ENCODE measurements around the gene CYFIP2.

The CYFIP2 gene

DNA sequence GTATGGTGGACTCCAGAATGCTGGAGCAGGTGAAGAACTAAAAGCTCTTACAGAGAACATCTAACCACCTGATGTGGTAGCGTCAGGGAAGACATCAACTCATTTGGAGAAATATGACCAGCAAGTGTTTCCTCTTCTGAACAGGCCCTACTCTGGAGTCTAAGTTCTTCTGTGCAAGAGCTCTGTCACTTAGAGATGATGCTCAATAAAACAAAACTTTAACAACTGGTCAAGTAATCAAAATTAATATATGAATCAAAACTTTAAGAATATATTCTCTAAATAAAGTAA, 85.8 kb downstream of the CYFIP2 start:
- TF ChIP-seq, protein P1, sequence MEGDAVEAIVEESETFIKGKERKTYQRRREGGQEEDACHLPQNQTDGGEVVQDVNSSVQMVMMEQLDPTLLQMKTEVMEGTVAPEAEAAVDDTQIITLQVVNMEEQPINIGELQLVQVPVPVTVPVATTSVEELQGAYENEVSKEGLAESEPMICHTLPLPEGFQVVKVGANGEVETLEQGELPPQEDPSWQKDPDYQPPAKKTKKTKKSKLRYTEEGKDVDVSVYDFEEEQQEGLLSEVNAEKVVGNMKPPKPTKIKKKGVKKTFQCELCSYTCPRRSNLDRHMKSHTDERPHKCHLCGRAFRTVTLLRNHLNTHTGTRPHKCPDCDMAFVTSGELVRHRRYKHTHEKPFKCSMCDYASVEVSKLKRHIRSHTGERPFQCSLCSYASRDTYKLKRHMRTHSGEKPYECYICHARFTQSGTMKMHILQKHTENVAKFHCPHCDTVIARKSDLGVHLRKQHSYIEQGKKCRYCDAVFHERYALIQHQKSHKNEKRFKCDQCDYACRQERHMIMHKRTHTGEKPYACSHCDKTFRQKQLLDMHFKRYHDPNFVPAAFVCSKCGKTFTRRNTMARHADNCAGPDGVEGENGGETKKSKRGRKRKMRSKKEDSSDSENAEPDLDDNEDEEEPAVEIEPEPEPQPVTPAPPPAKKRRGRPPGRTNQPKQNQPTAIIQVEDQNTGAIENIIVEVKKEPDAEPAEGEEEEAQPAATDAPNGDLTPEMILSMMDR (IDR thresholded peaks at IDR 0.05; ENCODE audit: extremely low read depth, missing control alignments): no peak
- no peak for DNase-seq (ENCODE audit: low spot score)

DNA sequence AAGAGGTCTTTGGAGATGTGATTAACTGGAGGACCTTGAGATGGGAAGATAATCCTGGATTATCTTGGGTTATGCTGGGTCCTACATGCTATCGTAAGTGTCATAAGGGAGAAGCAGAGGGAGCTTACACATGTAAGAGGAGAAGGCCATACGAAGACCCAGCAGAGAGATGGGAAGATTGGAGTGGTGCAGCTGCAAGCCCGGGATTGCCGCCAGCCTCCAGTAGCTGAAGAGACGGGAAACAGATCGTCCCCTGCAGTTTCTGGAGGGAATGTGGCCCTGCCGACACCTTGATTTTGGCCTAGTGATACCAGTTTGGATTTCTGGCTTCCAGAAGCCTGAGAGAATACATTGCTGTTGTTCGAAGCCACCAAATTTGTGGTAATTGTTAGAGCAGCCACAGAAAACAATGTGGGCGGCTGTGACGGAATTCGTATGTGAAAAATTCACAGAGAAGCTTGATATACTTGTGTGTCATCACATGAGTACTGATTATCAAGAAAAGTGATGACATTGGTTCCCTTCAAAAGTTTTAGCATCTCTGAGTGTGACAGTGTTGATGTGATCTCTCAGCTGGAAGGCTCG, 86.9 kb downstream of the CYFIP2 start:
- TF ChIP-seq, protein P1 (IDR thresholded peaks at IDR 0.05; ENCODE audit: extremely low read depth, missing control alignments): no peak

DNA sequence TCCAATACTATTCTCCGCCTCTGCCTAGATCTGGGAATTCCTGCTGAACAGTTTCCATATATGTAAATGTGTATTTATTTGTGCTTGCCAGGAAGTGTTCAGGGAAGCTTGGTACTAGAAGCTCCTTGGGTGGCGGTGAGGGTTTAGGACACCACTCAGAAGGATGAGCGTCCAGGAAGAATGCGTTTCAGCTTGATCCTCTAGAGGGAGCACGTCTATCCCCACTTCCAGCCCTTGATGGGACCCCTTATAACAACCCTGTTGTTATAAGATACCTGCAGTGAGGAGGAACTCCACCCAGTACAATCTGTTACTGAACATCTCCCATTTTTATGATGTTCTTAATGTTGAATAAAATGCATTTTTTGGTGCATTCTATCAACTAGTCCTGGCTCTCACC, 88.9 kb downstream of the CYFIP2 start:
- TF ChIP-seq, protein P1 (IDR thresholded peaks at IDR 0.05; ENCODE audit: extremely low read depth, missing control alignments): no peak
- no peak for DNase-seq (ENCODE audit: low spot score)

More for the DNA sequence above, 86.9 kb downstream of the CYFIP2 start:
- no peak for DNase-seq (ENCODE audit: low spot score)

DNA sequence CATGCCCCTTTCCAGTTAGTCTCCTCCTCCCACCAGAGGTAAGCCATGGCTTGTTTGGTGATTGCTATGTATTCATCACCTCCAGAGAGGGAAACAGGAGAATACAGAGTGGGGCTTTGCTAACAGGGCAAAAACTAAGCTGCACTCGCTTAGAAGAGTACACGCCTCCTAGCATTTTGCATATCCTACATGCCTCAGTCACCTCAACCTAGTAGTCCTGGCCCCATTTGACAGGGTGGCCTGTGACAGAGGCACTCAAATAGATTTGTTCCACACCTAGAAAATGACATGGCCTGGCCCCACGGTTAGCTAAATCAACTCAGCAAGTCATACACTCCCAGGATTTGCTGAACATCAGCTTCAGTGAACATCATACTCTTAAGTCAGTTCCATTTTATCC, 90.7 kb downstream of the CYFIP2 start:
- TF ChIP-seq, protein P1 (IDR thresholded peaks at IDR 0.05; ENCODE audit: extremely low read depth, missing control alignments): no peak
- no peak for DNase-seq (ENCODE audit: low spot score)

DNA sequence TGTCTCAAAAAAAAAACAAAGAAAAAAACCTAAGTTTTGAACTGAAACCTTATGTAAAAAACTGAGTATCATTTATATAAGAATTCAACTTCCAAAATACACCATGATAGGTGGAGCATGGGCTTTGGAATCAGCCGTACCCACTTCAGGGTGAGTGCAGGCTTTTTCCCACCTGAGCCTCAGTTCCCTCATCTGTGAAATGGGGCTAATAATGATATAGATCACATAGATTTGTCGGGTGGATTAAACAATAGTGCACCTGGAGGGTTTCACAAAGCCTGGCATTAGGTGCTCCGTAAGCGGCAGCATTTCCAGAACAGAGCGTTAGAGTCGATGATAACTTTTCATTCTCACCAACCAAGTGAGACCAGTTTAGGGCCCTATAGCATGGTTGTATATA, 91.9 kb downstream of the CYFIP2 start:
- TF ChIP-seq, protein P1 (IDR thresholded peaks at IDR 0.05; ENCODE audit: extremely low read depth, missing control alignments): no peak
- no peak for DNase-seq (ENCODE audit: low spot score)

DNA sequence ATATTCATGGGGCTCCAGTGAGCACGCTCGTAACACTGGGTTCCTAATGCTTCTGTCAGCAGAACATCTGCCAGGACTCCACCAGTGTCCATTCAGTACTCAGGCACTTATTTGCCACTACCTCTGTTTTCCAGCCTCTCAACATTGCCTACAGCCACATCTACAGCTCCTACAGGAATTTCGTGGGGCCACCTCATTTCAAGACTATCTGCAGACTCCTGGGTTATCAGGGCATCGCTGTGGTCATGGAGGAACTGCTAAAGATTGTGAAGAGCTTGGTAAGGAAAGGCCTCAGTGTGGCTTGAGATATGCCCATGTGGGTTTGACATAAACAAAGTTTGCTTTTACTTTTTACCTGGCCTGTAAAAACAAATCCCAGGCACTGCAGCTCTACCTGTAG, 92.9 kb downstream of the CYFIP2 start:
- TF ChIP-seq, protein P1 (IDR thresholded peaks at IDR 0.05; ENCODE audit: extremely low read depth, missing control alignments): no peak
- DNase-seq (ENCODE audit: low spot score): no peak

DNA sequence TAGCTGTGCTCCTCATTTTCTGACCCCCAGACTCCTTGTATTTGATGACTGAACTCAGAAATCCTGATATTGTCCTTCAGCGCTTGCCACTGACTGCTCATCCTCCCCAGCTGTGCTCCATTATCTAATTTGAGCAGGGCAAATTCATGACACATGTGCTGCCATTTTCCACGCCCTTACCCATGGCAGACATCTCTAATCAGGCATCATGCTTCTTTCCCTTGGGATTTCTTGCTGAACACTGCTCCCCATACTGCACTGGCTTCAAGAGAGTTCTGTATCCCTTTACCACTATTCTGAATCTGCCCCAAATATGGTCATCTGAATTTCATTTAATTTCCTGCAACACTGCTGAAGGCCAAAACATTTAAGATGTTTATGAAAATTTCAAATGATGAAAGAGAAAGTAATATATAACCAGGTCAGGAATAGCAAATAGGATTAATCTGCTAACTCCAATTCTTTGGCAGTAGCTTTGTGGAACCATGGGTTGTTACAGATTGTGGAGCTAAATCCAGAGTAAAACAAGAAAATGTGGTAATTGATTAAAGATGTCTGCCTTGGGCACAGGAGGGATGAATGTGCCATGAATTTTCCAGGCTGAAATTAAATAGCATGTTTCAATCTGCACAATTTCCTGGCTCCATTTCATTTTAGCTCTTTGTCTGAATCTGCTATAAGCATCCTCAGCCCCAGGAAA, 93.6 kb downstream of the CYFIP2 start:
- TF ChIP-seq, protein P1 (IDR thresholded peaks at IDR 0.05; ENCODE audit: extremely low read depth, missing control alignments): no peak
- no peak for DNase-seq (ENCODE audit: low spot score)
